ENCODE results near the gene AQP5. TPM values are rescaled to one million over a fixed set of nuclear protein-coding genes. Genes with fewer than 3 reads are reported as not detected.

AQP5 gene
- total RNA-seq, 1 experiment from 2014 or later, result not detected

DNA sequence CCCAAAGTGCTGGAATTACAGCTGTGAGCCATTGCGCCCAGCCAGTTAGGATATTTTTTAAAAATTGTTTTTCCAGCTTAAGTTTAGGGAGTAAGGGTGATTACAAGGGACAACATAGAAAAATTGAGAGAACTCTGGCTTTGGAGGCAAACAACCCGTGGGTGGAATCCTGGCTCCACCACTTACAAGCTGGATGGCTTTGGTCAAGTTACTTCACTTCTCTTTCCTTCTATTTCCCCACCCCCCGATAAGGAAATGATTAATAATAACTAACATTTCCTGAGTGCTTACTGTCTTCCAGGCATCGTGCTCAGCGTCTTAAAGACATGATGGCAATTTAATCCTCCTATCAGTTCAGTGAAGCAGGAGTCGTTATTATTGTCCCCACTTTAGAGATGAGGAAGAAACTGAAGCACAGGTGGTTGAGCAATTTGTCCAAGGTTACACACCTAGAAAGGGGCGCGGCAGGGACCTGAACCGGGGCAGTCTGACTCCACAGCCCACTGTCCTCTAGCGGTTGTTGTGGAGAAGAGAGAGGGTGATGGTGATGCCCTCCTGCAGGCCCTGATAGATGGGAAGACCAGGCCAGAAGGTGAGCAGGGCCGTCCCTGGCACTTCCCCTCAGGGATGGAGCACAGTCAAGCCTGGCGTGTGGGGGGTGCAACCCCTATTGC, 41.3 kb upstream of the AQP5 start:
- CTCF ChIA-PET, result no interaction called here
- ATAC-seq, result peak; percentile 37
- intact Hi-C loops (cut with micrococcal nuclease), result no loop called here
- no peak overlapping the region for H3K4me2 ChIP-seq (ENCODE audit: low read length)
- no peaks in the 10 kb centered on the region for H4K20me1 ChIP-seq (ENCODE audit: low read length)
- no TSS peak for BruUV-seq (replicated peaks)
- H3F3A ChIP-seq (ENCODE audit: low read length, unreplicated experiment), result no peaks in the 10 kb centered on the region
- H3K27ac ChIP-seq (ENCODE audit: low read length), result no peak overlapping the region
- H3K4me1 ChIP-seq (ENCODE audit: insufficient read depth, low read length), result peaks cover 5% of the 10 kb centered on the region
- H3K9me2 ChIP-seq (replicated peaks; ENCODE audit: low read length), result no peaks in the 10 kb centered on the region
- TF ChIP-seq EZH2phosphoT487 (IDR thresholded peaks at IDR 0.05; ENCODE audit: borderline replicate concordance, low read length) (no peak), EZH2 (IDR thresholded peaks at IDR 0.05; ENCODE audit: low read length, unreplicated experiment) (no peak)
- TF ChIP-seq, protein P1, sequence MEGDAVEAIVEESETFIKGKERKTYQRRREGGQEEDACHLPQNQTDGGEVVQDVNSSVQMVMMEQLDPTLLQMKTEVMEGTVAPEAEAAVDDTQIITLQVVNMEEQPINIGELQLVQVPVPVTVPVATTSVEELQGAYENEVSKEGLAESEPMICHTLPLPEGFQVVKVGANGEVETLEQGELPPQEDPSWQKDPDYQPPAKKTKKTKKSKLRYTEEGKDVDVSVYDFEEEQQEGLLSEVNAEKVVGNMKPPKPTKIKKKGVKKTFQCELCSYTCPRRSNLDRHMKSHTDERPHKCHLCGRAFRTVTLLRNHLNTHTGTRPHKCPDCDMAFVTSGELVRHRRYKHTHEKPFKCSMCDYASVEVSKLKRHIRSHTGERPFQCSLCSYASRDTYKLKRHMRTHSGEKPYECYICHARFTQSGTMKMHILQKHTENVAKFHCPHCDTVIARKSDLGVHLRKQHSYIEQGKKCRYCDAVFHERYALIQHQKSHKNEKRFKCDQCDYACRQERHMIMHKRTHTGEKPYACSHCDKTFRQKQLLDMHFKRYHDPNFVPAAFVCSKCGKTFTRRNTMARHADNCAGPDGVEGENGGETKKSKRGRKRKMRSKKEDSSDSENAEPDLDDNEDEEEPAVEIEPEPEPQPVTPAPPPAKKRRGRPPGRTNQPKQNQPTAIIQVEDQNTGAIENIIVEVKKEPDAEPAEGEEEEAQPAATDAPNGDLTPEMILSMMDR (conservative IDR thresholded peaks at IDR 0.05; ENCODE audit: low read depth, low read length), result no peak
- H3K36me3 ChIP-seq (ENCODE audit: low read depth, low read length), result no peaks in the 10 kb centered on the region
- H2AFZ ChIP-seq (ENCODE audit: low read length), result no peak overlapping the region
- H3K9me3 ChIP-seq (ENCODE audit: low read length), result no peaks in the 10 kb centered on the region
- H3K79me2 ChIP-seq (ENCODE audit: low read length), result no peaks in the 10 kb centered on the region
- H3K4me3 ChIP-seq (ENCODE audit: low read length), result no peak overlapping the region
- DNase-seq, result peak; percentile 23
- H3K27me3 ChIP-seq (ENCODE audit: low read length), result no peaks in the 10 kb centered on the region
- H3K9ac ChIP-seq (ENCODE audit: low read length), result no peak overlapping the region
- POLR2A ChIA-PET (ENCODE audit: unreplicated experiment), result no interaction called here

DNA sequence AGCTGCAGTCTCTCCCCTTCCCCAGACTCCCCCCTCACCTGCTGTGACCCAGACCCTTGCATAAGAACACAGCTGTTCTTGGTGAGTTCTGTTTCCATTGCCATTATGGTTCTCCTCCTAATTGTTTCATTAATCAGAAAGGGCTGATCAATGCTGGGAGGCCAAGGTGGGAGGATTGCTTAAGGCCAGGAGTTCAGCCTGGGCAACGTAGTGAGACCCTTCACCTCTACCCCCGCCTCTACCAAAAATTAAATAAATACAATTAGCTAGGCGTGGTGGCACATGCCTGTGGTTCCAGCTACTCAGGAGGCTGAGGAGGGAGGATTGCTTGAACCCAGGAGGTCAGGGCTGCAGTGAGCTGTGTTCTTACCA, 40.8 kb upstream of the AQP5 start:
- DNase-seq (no peak), ATAC-seq (no peak)
- no peak overlapping the region for H3K9ac ChIP-seq (ENCODE audit: low read length)
- H3K4me3 ChIP-seq (ENCODE audit: low read length), result no peak overlapping the region
- no peaks in the 10 kb centered on the region for H3K9me2 ChIP-seq (replicated peaks; ENCODE audit: low read length)
- BruUV-seq (replicated peaks), result no TSS peak
- H4K20me1 ChIP-seq (ENCODE audit: low read length), result no peaks in the 10 kb centered on the region
- H3K9me3 ChIP-seq (ENCODE audit: low read length), result no peaks in the 10 kb centered on the region
- H3F3A ChIP-seq (ENCODE audit: low read length, unreplicated experiment), result no peaks in the 10 kb centered on the region
- TF ChIP-seq, protein P1 (conservative IDR thresholded peaks at IDR 0.05; ENCODE audit: low read depth, low read length), result no peak
- no peak for TF ChIP-seq EZH2phosphoT487 (IDR thresholded peaks at IDR 0.05; ENCODE audit: borderline replicate concordance, low read length)
- no peak for TF ChIP-seq EZH2 (IDR thresholded peaks at IDR 0.05; ENCODE audit: low read length, unreplicated experiment)
- ChIA-PET POLR2A (ENCODE audit: unreplicated experiment) (no interaction called here), CTCF (no interaction called here)
- H3K36me3 ChIP-seq (ENCODE audit: low read depth, low read length), result no peaks in the 10 kb centered on the region
- peaks cover 5% of the 10 kb centered on the region for H3K4me1 ChIP-seq (ENCODE audit: insufficient read depth, low read length)
- no peaks in the 10 kb centered on the region for H3K79me2 ChIP-seq (ENCODE audit: low read length)
- no peaks in the 10 kb centered on the region for H3K27me3 ChIP-seq (ENCODE audit: low read length)
- intact Hi-C loops (cut with micrococcal nuclease), result no loop called here
- no peak overlapping the region for H2AFZ ChIP-seq (ENCODE audit: low read length)
- H3K4me2 ChIP-seq (ENCODE audit: low read length), result no peak overlapping the region
- no peak overlapping the region for H3K27ac ChIP-seq (ENCODE audit: low read length)

DNA sequence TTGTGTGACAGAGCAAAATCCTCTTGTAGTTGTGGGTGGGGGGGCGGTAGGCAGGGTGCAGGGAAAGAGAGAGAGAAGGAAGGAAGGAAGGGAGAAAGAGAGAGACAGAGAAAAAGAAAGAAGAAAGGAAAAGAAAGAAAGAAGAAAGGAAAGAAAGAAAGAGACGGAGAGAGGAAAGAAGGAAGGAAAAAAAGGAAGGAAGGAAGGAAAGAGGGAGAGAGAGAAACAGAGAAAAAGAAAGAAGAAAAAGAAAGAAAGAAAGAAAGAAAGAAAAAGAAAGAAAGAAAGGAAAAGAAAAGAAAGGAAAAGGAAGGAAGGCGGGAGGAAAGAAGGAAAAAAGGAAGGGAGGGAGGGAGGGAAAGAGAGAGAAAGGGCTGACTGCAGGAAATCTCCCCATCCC, 40.4 kb upstream of the AQP5 start:
- Histone ChIP-seq H3K9me3 (ENCODE audit: low read length) (no peaks in the 10 kb centered on the region), H3K27ac (ENCODE audit: low read length) (no peak overlapping the region), H3K36me3 (ENCODE audit: low read depth, low read length) (no peaks in the 10 kb centered on the region), H3K9ac (ENCODE audit: low read length) (no peak overlapping the region), H3K9me2 (replicated peaks; ENCODE audit: low read length) (no peaks in the 10 kb centered on the region), H2AFZ (ENCODE audit: low read length) (no peak overlapping the region), H4K20me1 (ENCODE audit: low read length) (no peaks in the 10 kb centered on the region), H3K4me3 (ENCODE audit: low read length) (no peak overlapping the region), H3K79me2 (ENCODE audit: low read length) (no peaks in the 10 kb centered on the region), H3K4me2 (ENCODE audit: low read length) (no peak overlapping the region), H3F3A (ENCODE audit: low read length, unreplicated experiment) (no peaks in the 10 kb centered on the region), H3K4me1 (ENCODE audit: insufficient read depth, low read length) (peaks cover 5% of the 10 kb centered on the region), H3K27me3 (ENCODE audit: low read length) (no peaks in the 10 kb centered on the region)
- ChIA-PET POLR2A (ENCODE audit: unreplicated experiment) (no interaction called here), CTCF (no interaction called here)
- DNase-seq, result no peak
- intact Hi-C loops (cut with micrococcal nuclease), result no loop called here
- TF ChIP-seq EZH2 (IDR thresholded peaks at IDR 0.05; ENCODE audit: low read length, unreplicated experiment), result no peak
- TF ChIP-seq EZH2phosphoT487 (IDR thresholded peaks at IDR 0.05; ENCODE audit: borderline replicate concordance, low read length), result no peak
- TF ChIP-seq, protein P1 (conservative IDR thresholded peaks at IDR 0.05; ENCODE audit: low read depth, low read length), result no peak
- BruUV-seq (replicated peaks), result no TSS peak
- ATAC-seq, result no peak
